K562 (cell line): Measurements from ENCODE around the gene CPT1C. TPM values are rescaled to one million over a fixed set of nuclear protein-coding genes. Genes with fewer than 3 reads are reported as not detected.

Source experiments
- ATAC-seq: fragments of 200-7000 bp; cut with Tn5 transposase; 3 replicates; pipeline ENCODE4 v1.9.1; 2020; ENCODE audit warnings: moderate library complexity
- BruUV-seq: library from RNA; stranded (reverse); fragments of 400-500 nt; replicated peaks from 2 replicates; lab custom pipeline; 2021; lab: Mats Ljungman, UMichigan
- CTCF ChIA-PET: fragments of 300-600 bp; formaldehyde crosslinking; extraction: SDS; loops from one replicate; lab custom pipeline; 2021; ENCODE audit warnings: low intra/inter-chr PET ratio; lab: Yijun Ruan, JAX
- POLR2A ChIA-PET: fragments of 300-600, 350-650 bp; sonication (Branson Sonifier 250); formaldehyde crosslinking; extraction: SDS; loops from one replicate; lab custom pipeline; 2021; ENCODE audit warnings: antibody characterized with exemption, inconsistent platforms; lab: Yijun Ruan, JAX
- DNase-seq, 4 experiments: peaks; one replicate each; pipeline versions ENCODE4 v3.0.0 to v3.0.0-alpha.2; 2011 to 2018; ENCODE audit warnings: low spot score in 3 of 4, mixed read lengths in 3 of 4; ENCODE audit errors: extremely low read depth in 1 of 4
- FAIRE-seq: peaks from 2 replicates; lab custom pipeline; 2011; peaks lifted over from hg19 to GRCh38; lab: Jason Lieb, UNC
- H2AFZ ChIP-seq: 2 replicates; pipeline ENCODE4 v1.6.0; 2011; ENCODE audit warnings: low read depth, low read length, control low read depth, inconsistent platforms
- H3K27ac ChIP-seq: fragments of 200-600 bp; 3 replicates; pipeline ENCODE4 v1.8.0; 2011; ENCODE audit warnings: low read depth, mild to moderate bottlenecking, control low read depth, inconsistent platforms, low read length, moderate library complexity, mixed read lengths; ENCODE audit errors: extremely low read depth
- H3K27me3 ChIP-seq, 2 experiments: fragments of 300-600 bp in 1 of 2; 2 replicates in 1 of 2; 3 replicates in 1 of 2; pipeline versions ENCODE4 v1.6.0 to v1.8.0; 2011; ENCODE audit warnings: inconsistent platforms in 2 of 2, low read length in 2 of 2, mild to moderate bottlenecking in 1 of 2, mixed read lengths in 1 of 2, moderate library complexity in 1 of 2; ENCODE audit not compliant: control insufficient read depth in 2 of 2, insufficient read depth in 2 of 2
- H3K36me3 ChIP-seq: fragments of 300-600 bp; 3 replicates; pipeline ENCODE4 v1.8.0; 2011; ENCODE audit warnings: mild to moderate bottlenecking, low read length, inconsistent platforms; ENCODE audit not compliant: control insufficient read depth, insufficient read depth
- H3K4me1 ChIP-seq, 2 experiments: fragments of 200-600 bp in 1 of 2; replicated peaks in 1 of 2; 2 replicates in 1 of 2; 3 replicates in 1 of 2; pipeline versions ENCODE4 v1.5.1 to v1.8.0; 2011; ENCODE audit warnings: inconsistent platforms in 2 of 2, low read length in 2 of 2, mild to moderate bottlenecking in 1 of 2, mixed read lengths in 1 of 2, moderate library complexity in 1 of 2; ENCODE audit not compliant: control insufficient read depth in 2 of 2, insufficient read depth in 2 of 2
- H3K4me2 ChIP-seq: 2 replicates; pipeline ENCODE4 v1.6.1; 2011; ENCODE audit warnings: low read length, control low read depth, inconsistent platforms, mixed read lengths; ENCODE audit not compliant: insufficient read depth
- H3K4me3 ChIP-seq: fragments of 200-600 bp; sonication (generic), shearing (Covaris generic); 2 replicates; pipeline ENCODE4 v1.5.1; 2016; ENCODE audit warnings: control low read depth, inconsistent platforms
- H3K79me2 ChIP-seq: fragments of 200-600 bp; 3 replicates; pipeline ENCODE4 v1.8.0; 2011; ENCODE audit warnings: low read length, inconsistent platforms; ENCODE audit not compliant: control insufficient read depth, insufficient read depth
- H3K9ac ChIP-seq, 2 experiments: 2 replicates each; pipeline versions ENCODE4 v1.6.0 to v1.6.1; 2011; ENCODE audit warnings: low read depth in 2 of 2, low read length in 2 of 2, control low read depth in 1 of 2, inconsistent platforms in 1 of 2, mild to moderate bottlenecking in 1 of 2, mixed read lengths in 1 of 2; ENCODE audit not compliant: insufficient read depth in 1 of 2
- H3K9me1 ChIP-seq: one replicate; pipeline ENCODE4 v1.6.0; 2011; ENCODE audit warnings: inconsistent platforms, mild to moderate bottlenecking, low read length, moderate library complexity; ENCODE audit not compliant: control insufficient read depth, insufficient read depth
- H3K9me3 ChIP-seq: replicated peaks from 2 replicates; pipeline ENCODE4 v1.5.1; 2011; ENCODE audit warnings: low read depth, low read length, inconsistent platforms; ENCODE audit not compliant: control insufficient read depth, insufficient read depth
- H4K20me1 ChIP-seq: replicated peaks from 2 replicates; pipeline ENCODE4 v1.6.1; 2011; ENCODE audit warnings: low read length, inconsistent platforms, mixed read lengths; ENCODE audit not compliant: control insufficient read depth, insufficient read depth
- FOXP1 ChIP-seq: sonication (generic); formaldehyde crosslinking; IDR thresholded peaks from 2 replicates; pipeline ENCODE4 v1.8.0; 2022; ENCODE audit warnings: mild to moderate bottlenecking, missing genetic modification reagents
- HEY1 ChIP-seq: fragments of 250-450 bp; sonication (Bioruptor Pico); IDR thresholded peaks from 2 replicates; pipeline ENCODE4 v1.5.0; 2020; ENCODE audit warnings: mild to moderate bottlenecking, moderate library complexity, borderline replicate concordance
- POLR2G ChIP-seq: fragments of 200-400 bp; formaldehyde crosslinking; IDR thresholded peaks from 2 replicates; pipeline ENCODE4 v1.6.1; 2017; ENCODE audit warnings: low read depth, mild to moderate bottlenecking, antibody characterized with exemption, low read length, moderate library complexity
- RBFOX2 ChIP-seq: fragments of 200-400 bp; formaldehyde crosslinking; IDR thresholded peaks from 2 replicates; pipeline ENCODE4 v1.6.1; 2017; ENCODE audit warnings: low read depth, mild to moderate bottlenecking, low read length, moderate library complexity
- WGBS: fragments of 100-300 bp; shearing (Covaris generic); methylation state at CpG from one replicate; pipeline ENCODE4 v1.1.6; 2016; ENCODE audit warnings: low coverage, mixed read lengths; ENCODE audit not compliant: insufficient coverage; ENCODE audit errors: missing lambda C conversion rate; 5-methylcytosine and 5-hydroxymethylcytosine counted together
- in situ Hi-C: fragments of 300-500 bp; cut with MboI; formaldehyde crosslinking; loops from 4 replicates; pipeline ENCODE4 v1.15.0; 2018; ENCODE audit warnings: inconsistent platforms, mixed read lengths
- intact Hi-C: fragments of 100-400 bp; cut with micrococcal nuclease; formaldehyde crosslinking; loops from 2 replicates; pipeline ENCODE4 v1.14.2; 2022
- polyA plus RNA-seq, 8 experiments: library from polyadenylated mRNA; depleted of rRNA in 4 of 8; stranded (reverse) in 5 of 8; unstranded in 3 of 8; fragments of >200 nt; fragmentation: Nextera tagmentation in 2 of 8; fragmentation: Illumina TruSeq in 1 of 8; extraction: Ambion mirVana in 2 of 8; extraction: Trizol in 1 of 8; gene quantifications; 2 replicates each; pipeline versions ENCODE4 v1.2.1 to v1.2.3, GENCODE V29; 2011 to 2014; ENCODE audit warnings: inconsistent platforms in 1 of 8, missing spikeins in 1 of 8
- total RNA-seq, 7 experiments: library from RNA; depleted of rRNA in 6 of 7; stranded (reverse); fragments of >200 nt in 6 of 7; fragmentation: Illumina TruSeq in 2 of 7; extraction: Trizol in 2 of 7; gene quantifications; 2 replicates each; pipeline versions ENCODE4 v1.2.1 to v1.2.3, GENCODE V29; 2011 to 2021; ENCODE audit warnings: low replicate concordance in 1 of 7

The CPT1C gene
- total and polyA plus RNA-seq, 9 of the 15 experiments (the other 6 are each of a cell fraction or from before 2014, with no cell fraction given), result 1.9 to 12.3 (median 3.0) TPM

- 97% methylated on average over 14 of the region's 16 CpGs for WGBS
- peaks cover 13% of the 10 kb centered on the region; the same call in 1 of the 2 replicates for H4K20me1 ChIP-seq
- H3K9me1 ChIP-seq, result peaks cover 2% of the 10 kb centered on the region
- H3K4me3 ChIP-seq, result no peak overlapping the region
- BruUV-seq, result no TSS peak
- intact Hi-C loops, result no loop called here
- peaks cover 62% of the 10 kb centered on the region; the same call in 2 of the 3 replicates for H3K36me3 ChIP-seq
- H3K27me3 ChIP-seq, result no peaks in the 10 kb centered on the region
- peaks cover 0 to 35% of the 10 kb centered on the region in 2 experiments; a peak in 4 of 5 replicates for H3K4me1 ChIP-seq
- 0 out of 4 replicates have a peak overlapping the region, but pooled peaks of 1 of the 2 experiments have one; percentile 21 for H3K9ac ChIP-seq
- peaks cover 38% of the 10 kb centered on the region for H3K79me2 ChIP-seq
- CTCF ChIA-PET, result no interaction called here
- no peak overlapping the region for H2AFZ ChIP-seq
- FAIRE-seq, result no peak
- TF ChIP-seq RBFOX2 (peak; percentile 55), POLR2G (peak; percentile 70), HEY1 (CRISPR knock-in tag) (no peak)
- TF ChIP-seq, all 486 proteins: peak for 2
- H3K27ac ChIP-seq, result no peak overlapping the region
- in situ Hi-C loops, result no loop called here
- 0 out of 2 replicates have a peak, but pooled peaks cover 2% of the 10 kb centered on the region for H3K9me3 ChIP-seq
- H3K4me2 ChIP-seq, result no peak overlapping the region
- POLR2A ChIA-PET, result interaction anchor here (0.7 to 1.6 kb wide), 5 partner anchors 9 to 69 kb away, joined by 3 to 5 read pairs (median 4); partner anchors contain the start of gene RRAS
- ATAC-seq (no peak), DNase-seq (no peak)
These were observed 28.9 kb upstream of the CPT1C start for GRCh38 chr19:49662011-49662410.

- BruUV-seq, result no TSS peak
- H3K4me3 ChIP-seq, result no peak overlapping the region
These were observed 27.7 kb upstream of the CPT1C start for GRCh38 chr19:49663224-49663623.

More at GRCh38 chr19:49663224-49663623, 27.7 kb upstream of the CPT1C start:
- H2AFZ ChIP-seq, result no peak overlapping the region
- in situ Hi-C loops, result no loop called here
- TF ChIP-seq FOXP1 (CRISPR knock-in tag) (no peak), POLR2G (0 out of 2 replicates have a peak, but pooled peaks have one; percentile 35)
- H3K4me1 ChIP-seq, result peaks cover 7 to 28% of the 10 kb centered on the region in 2 experiments; a peak in 4 of 5 replicates
- peak overlapping the region in 1 of 2 experiments; percentile 75; a peak in 2 of 4 replicates for H3K9ac ChIP-seq
- peaks cover 16% of the 10 kb centered on the region; the same call in 1 of the 2 replicates for H4K20me1 ChIP-seq
- intact Hi-C loops, result no loop called here
- H3K27ac ChIP-seq, result no peak overlapping the region; the same call in 2 of the 3 replicates
- ATAC-seq, result no peak
- H3K9me3 ChIP-seq, result 0 out of 2 replicates have a peak, but pooled peaks cover 2% of the 10 kb centered on the region
- DNase-seq, result no peak
- FAIRE-seq, result no peak
- CTCF ChIA-PET, result no interaction called here
- POLR2A ChIA-PET, result interaction anchor here (5.2 to 6.1 kb wide), 2 partner anchors 7 to 13 kb away, joined by 28 to 35 read pairs; partner anchors contain the start of gene PRMT1
- peaks cover 2% of the 10 kb centered on the region for H3K9me1 ChIP-seq
- no peaks in the 10 kb centered on the region for H3K27me3 ChIP-seq
- WGBS, result 90% methylated on average over 11 of the region's 12 CpGs
- no peak overlapping the region for H3K4me2 ChIP-seq
- H3K36me3 ChIP-seq, result peaks cover 60% of the 10 kb centered on the region; the same call in 2 of the 3 replicates
- peaks cover 48% of the 10 kb centered on the region for H3K79me2 ChIP-seq
